ENCODE data around the gene ALOX5.

- TF ChIP-seq POLR2A (IDR thresholded peaks at IDR 0.05; ENCODE audit: low read depth, low read length), result no peak
- TF ChIP-seq TAF1 (IDR thresholded peaks at IDR 0.05; ENCODE audit: low read depth, low read length), result no peak
Measured at GRCh38 chr10:45440511-45441062, 66.6 kb downstream of the ALOX5 start.
